ENCODE results near the gene GRK3.
A peak's percentile ranks its signal among the peaks of the same experiment; 100 is the strongest.

GRK3 gene

DNA sequence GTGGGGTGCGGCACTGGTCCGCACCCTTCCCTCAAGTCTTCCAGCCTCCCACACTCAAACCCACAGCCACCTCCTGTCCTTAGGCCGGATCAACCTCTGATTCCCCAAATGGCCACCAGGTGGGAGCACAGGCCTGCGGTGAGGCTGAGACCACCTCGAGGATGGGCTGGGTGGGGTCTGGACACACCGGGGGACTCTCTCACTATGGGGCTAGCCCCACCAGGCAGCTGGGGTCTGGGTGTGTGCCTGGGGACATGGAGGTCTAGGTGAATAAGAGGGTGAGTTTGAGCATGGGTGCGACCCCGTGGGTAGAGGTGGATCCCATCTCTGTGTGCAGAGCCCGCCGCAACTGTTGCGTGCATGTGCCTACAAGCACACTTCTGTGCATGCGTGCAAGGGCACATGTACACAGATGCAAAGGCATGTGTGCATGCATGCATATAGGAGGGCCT lies 210.1 kb downstream of the GRK3 start:
- Histone ChIP-seq H3K9me3 (replicated peaks in 1 of 11) (0 out of 22 replicates have a peak, but pooled peaks cover 0 to 14% (median 0%) of the 10 kb centered on the region in 11 experiments), H3K27me3 (no peaks in the 10 kb centered on the region), H3K9ac (no peak overlapping the region), H3K4me3 (no peak overlapping the region), H3K4me2 (no peak overlapping the region), H4K20me1 (peaks cover 0 to under 1% (median 0%) of the 10 kb centered on the region in 11 experiments; a peak in 1 of 22 replicates), H3K27ac (no peak overlapping the region), H3K36me3 (no peaks in the 10 kb centered on the region), H3K4me1 (peaks cover 0 to 10% (median 7%) of the 10 kb centered on the region in 10 experiments; a peak in 12 of 20 replicates)
- TF ChIP-seq Cebpa-rat (IDR thresholded peaks at IDR 0.05): no peak

GRCh38 chr22:25775531-25775930 lies 211.1 kb downstream of the GRK3 start:
- no peak overlapping the region for H3K27ac ChIP-seq
- 0 out of 22 replicates have a peak, but pooled peaks cover 0 to 8% (median 0%) of the 10 kb centered on the region in 11 experiments for H3K9me3 ChIP-seq (replicated peaks in 1 of 11)
- no peak for TF ChIP-seq Cebpa-rat (IDR thresholded peaks at IDR 0.05)
- peaks cover 0 to 13% (median 7%) of the 10 kb centered on the region in 10 experiments; a peak in 12 of 20 replicates for H3K4me1 ChIP-seq
- H3K9ac ChIP-seq: peak overlapping the region in 1 of 11 experiments; percentile 0; a peak in 1 of 22 replicates
- no peaks in the 10 kb centered on the region for H3K36me3 ChIP-seq
- H3K27me3 ChIP-seq: no peaks in the 10 kb centered on the region
- no peak overlapping the region for H3K4me2 ChIP-seq
- H3K4me3 ChIP-seq: no peak overlapping the region
- H4K20me1 ChIP-seq: peaks cover 0 to 4% (median 0%) of the 10 kb centered on the region in 11 experiments; a peak in 1 of 22 replicates

DNA sequence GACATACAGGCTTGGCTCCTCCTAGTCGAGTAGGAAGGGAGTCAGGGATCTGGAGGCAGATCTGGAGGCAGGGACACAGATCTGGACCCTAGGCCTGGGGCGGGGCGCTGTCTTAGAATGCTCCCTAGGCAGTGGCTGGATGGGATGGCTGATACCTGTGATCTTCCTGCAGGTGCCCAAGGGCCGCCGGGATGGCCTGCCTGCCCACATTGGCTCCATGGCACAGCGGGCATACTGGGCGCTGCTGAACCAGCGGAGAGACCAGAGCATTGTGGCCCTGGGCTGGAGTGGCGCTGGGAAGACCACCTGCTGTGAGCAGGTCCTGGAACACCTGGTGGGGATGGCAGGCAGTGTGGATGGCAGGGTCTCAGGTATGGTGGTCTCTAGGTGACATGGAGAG lies 212.9 kb downstream of the GRK3 start:
- H3K9me3 ChIP-seq (replicated peaks in 1 of 11): no peaks in the 10 kb centered on the region
- no peak overlapping the region for H3K9ac ChIP-seq
- H3K4me2 ChIP-seq: no peak overlapping the region

DNA sequence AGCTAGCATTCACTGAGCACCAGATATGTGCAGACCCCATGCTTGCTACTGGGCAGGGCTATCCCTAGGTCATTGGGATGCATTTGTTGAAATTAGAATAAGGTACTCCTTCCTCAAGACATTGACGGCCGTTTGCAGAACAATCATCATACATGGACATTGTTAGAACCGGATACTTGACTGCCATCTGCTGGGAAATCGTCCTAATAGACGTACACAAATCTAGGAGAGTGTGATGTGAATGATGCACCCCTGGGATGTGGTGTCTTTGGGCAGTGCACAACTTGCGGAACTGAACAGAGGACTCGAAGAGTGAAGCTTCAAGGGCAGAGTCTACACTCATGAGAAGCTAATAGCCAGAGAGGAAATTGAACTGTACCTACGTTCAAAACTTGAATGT lies 213.4 kb downstream of the GRK3 start:
- Histone ChIP-seq H3K4me2 (no peak overlapping the region), H3K36me3 (no peaks in the 10 kb centered on the region), H4K20me1 (peaks cover 0 to 4% (median 0%) of the 10 kb centered on the region in 11 experiments; a peak in 1 of 22 replicates), H3K9ac (no peak overlapping the region), H3K9me3 (replicated peaks in 1 of 11) (no peaks in the 10 kb centered on the region), H3K4me3 (no peak overlapping the region), H3K27me3 (no peaks in the 10 kb centered on the region), H3K4me1 (peaks cover 0 to 5% (median 0%) of the 10 kb centered on the region in 10 experiments; a peak in 6 of 20 replicates), H3K27ac (no peak overlapping the region)
- no peak for TF ChIP-seq Cebpa-rat (IDR thresholded peaks at IDR 0.05)

More for the DNA sequence above, 212.9 kb downstream of the GRK3 start:
- Histone ChIP-seq H3K27me3 (no peaks in the 10 kb centered on the region), H3K4me3 (no peak overlapping the region), H4K20me1 (peaks cover 0 to 4% (median 0%) of the 10 kb centered on the region in 11 experiments; a peak in 1 of 22 replicates), H3K36me3 (no peaks in the 10 kb centered on the region), H3K4me1 (peaks cover 0 to 10% (median 4%) of the 10 kb centered on the region in 10 experiments; a peak in 12 of 20 replicates), H3K27ac (no peak overlapping the region)
- no peak for TF ChIP-seq Cebpa-rat (IDR thresholded peaks at IDR 0.05)

Data from BLaER1 treated with 17β-estradiol and CSF1 and Interleukin-3, amounts not matched to agents 10 nM and 100 nM (cell line).